ENCODE measurements around the gene ANKAR.
A peak's percentile ranks its signal among the peaks of the same experiment; 100 is the strongest.
"Not testable (repeated sequence)": the region's sequence is repeated elsewhere in the genome, so short reads cannot be mapped to it uniquely, and the experiment has no call there.

Gene ANKAR

DNA sequence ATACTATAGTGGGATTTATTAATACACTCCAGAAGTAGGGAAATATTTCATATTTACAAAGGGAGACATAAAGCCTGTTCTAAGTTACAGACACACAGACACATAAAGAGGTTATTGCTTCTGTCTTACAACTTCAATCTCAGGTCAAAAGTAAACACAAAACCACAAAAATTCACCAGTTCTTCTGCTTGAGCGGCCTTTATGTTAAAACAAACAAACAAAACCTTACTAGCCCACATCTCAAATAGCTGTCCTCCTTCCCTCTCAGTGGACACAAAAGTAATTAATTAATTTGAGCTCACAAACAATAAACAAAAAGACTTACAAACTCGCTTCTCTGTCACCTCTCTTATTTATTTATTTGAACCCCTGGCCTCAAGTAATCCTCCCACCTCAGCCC is 14.7 kb upstream of the ANKAR start:
- DNase-seq (ENCODE audit: low spot score) (no peak), FAIRE-seq (no peak)

DNA sequence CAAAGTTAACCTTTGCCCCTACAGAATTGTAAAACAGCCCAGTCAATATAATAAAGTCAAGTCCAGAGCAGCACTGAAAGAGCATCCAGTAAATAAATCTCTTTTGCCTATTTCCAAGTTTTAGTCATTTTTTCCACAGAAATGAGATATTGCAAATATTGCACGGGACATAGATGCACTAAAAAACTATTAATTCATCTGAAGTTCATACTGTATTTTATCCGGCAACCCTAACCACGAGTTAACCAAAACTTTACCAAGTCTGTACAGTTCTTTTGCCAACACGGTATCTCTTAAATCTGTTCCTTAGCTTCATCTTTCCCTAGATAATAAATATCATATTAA is 13.7 kb upstream of the ANKAR start:
- no peak for FAIRE-seq
- no peak for DNase-seq (ENCODE audit: low spot score)

DNA sequence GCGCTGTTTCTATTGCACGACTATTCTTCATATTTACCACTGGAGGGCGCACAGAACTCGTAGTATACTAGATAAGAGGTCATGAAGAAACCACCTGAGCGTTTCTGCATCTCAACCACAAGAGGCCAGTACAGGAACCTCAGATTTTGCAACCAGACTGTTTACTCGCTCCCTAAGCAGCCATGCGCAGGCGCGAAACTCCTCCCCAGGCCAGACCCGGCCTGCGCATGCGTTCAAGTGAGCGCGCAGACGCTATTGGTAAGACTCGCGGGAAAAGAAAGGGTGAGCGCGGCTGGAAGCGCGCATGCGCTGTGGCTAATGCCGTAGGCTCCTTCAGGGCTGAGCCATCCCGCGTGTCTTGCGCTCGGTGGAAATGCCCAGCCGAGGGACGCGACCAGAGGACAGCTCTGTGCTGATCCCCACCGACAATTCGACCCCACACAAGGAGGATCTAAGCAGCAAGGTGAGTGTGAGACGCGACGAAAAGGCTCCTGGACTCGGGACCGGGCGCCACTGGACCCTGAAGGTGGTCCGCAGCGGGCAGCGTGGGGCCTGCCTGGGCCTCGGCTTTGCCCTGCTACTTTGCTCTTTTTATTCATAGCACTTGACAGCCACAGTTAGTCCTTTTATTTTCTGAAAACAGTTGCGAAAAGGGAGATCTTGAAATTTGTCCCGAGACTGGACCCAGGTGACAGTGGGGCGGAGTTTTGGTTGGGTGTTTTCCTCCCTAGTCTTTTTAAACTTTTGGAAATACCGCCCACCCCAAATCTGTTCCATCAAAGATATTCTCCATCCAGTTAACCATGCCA is 13.1 kb upstream of the ANKAR start, which contains the start of gene ASNSD1:
TSS of gene ASNSD1 (plus strand) at position 312 of the 809 bp plus-strand sequence. CDS start 4,674 bp downstream, outside the sequence.
- FAIRE-seq = peak; percentile 86
- DNase-seq (ENCODE audit: low spot score) = peak; percentile 99

DNA sequence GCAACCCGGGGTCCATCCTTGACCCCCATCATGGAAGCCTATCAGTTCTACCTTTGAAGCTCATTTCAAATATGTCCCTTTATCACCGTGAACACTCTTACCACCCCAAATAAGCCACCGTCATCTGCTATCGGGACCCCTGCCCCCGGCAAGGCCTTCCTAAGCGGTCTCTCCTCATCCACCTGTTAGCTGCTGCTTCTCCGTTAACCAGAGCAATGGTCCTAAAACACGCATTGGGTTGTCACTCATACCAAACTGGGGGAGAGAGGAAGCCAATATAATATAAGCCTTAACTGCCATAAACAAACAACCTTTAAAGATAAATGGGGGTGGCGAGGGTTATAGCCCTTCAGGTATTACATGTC is 12.5 kb upstream of the ANKAR start:
- DNase-seq (ENCODE audit: low spot score) (no peak), FAIRE-seq (no peak)

DNA sequence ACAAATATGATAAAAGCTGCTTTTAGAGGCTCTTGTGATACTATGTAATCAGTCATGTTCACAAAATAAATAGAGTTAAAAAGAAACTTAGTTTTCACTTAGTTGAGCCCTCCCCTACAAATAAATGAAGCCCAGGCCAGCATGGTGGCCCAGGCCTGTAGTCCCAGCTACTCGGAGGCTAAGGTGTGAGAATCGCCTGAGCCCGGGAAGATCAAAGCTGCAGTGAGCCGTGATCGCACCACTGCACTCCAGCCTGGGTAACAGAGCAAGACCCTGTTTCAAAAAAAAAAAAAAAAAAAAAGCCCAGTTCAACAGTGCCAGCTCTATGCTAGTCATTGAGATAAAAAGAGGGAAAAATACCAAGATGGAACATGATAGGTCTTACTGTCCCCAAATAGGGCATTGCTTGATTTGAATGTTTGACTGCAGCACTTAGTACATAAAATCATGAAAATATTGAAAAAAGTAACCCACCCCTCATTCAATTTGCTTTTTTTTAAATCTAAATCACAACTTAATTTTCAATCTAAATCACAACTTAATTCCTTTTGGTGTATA is 11.7 kb upstream of the ANKAR start:
- DNase-seq (ENCODE audit: low spot score) (no peak), FAIRE-seq (no peak)

DNA sequence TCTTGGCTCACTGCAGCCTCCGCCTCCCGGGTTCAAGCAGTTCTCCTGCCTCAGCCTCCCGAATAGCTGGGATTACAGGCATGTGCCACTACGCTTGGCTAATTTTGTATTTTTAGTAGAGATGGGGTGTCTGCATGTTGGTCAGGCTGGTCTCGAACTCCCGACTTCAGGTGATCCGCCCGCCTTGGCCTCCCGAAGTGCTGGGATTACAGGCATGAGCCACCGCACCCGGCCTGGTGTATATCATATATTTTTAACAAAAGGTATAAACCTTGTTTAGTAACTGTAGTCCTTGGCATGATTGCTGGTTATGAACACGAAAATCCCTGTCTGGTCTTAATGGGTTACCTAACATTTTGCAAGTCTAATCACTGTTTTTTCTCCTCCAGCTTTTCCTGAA is 11.2 kb upstream of the ANKAR start:
- DNase-seq (ENCODE audit: low spot score) = not testable (repeated sequence)

DNA sequence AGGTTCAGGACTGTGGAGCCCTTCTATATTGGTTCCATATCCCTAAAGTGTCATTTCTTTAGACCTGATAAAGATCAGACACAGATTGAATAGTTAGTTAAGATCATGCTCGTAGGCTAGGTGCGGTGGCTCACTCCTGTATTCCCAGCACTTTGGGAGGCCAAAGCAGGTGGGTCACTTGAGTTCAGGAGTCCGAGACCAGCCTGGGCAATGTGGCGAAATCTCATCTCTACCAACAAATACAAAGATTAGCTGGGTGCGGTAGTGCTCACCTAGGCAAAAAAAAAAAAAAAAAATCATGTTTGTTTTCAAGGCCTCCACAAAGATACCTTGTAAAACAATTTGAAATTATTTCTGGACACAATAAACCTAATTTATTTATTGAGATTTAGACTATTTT is 4.6 kb upstream of the ANKAR start:
- FAIRE-seq (no peak), DNase-seq (ENCODE audit: low spot score) (no peak)

More for the DNA sequence above, 11.2 kb upstream of the ANKAR start:
- not testable (repeated sequence) for FAIRE-seq

DNA sequence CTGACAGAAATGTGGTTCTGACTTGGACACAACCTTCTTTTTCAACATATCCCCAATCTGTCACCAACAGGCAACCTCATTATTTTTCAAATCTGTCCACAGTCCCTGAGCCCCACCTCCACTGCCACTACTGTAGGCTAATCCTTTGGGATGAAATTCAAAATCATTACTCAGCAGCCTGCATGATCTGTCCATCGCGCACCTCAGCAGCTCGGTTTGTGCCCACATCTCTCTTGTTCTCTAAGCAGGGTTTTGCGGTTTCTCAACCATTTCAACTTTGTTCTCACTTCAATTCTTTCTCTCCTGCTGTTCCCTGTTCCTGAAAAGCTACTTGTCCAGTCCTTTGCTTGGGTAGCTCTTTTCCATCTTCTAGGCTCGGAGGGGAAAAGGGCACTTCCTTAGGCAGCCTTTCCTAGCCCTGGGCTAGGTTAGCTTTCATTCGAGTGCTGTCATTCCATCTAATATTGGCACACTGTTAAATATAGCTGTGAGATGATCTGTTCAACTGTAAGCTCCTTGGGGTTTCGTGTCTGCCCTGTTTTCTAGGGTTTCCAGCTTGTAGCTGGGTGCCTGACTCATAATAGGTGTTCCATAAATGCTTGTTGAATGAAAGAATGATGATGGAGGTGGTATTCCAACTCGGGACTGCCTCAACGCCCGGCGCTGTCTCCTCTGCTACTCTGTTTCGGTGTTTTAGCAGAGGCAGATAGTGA is 653 bp upstream of the ANKAR start:
- FAIRE-seq (no peak), DNase-seq (ENCODE audit: low spot score) (no peak)

DNA sequence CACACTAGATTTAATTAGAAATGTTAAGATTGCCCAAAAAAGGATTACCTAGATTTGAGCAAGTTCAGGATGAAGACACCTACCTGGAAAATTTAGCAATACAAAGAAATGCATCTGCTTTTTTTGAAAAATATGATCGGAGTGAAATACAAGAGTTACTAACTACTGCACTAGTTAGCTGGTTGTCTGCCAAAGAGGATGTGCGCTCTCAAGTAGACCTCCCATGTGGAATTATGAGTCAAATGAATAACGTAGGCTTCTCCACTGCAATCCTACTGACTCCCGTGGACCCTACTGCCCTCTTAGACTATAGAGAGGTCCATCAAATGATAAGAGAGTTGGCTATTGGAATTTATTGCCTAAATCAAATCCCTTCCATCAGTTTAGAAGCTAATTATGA is 2.0 kb downstream of the ANKAR start:
- FAIRE-seq = no peak

DNA sequence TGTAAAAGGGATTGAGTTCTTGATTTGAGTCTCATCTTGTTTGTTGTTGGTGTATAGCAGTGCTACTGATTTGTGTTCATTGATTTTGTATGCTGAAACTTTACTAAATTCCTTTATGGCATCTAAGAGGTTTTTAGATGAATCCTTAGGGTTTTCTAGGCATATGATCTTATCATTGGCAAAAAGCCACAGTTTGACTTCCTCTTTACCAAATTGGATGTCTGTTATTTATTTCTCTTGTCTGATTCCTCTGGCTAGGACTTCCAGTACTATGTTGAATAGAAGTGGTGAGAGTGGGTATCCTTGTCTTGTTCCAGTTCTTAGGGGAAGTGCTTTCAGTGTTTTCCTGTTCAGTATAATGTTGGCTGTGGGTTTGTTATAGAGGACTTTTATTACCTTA is 4.8 kb downstream of the ANKAR start:
- DNase-seq (ENCODE audit: low spot score) (no peak), FAIRE-seq (no peak)

More for the DNA sequence above, 2.0 kb downstream of the ANKAR start:
- no peak for DNase-seq (ENCODE audit: low spot score)

DNA sequence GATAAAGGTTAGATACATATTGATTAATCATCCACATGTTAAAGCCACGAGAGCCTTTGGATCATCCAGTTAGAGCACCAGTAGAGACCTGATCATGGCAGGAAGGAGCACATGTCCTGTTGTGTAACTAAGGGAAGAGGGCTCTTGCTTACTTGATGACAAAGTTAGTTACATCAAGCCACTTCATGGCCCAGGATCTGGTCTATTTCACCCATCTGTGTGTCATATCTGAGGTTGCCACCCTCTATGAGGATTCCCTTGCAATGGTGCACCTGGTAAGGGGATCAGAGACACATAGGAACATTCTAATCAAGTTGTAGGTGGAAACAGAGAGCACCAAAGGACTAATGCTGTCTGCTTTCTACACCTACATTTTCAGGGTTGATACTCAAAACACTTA is 6.7 kb downstream of the ANKAR start:
- FAIRE-seq = no peak

DNA sequence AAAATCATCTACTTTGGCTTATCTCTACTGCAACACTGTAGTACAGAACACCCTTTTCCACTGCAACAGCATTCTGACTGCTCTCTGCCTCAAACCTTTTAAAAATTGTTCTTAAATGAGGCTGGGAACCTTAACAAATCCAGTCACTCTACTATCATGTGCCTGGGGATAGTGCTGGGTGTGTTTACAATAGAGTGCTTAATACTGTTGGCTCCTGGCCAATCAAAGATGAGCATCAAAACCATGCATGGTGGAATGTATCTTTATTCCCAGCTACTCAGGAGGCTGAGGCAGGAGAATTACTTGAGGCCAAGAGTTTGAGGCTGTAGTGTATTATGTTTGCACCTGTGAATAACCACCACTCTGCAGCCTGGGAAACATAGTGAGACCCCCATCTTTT is 7.4 kb downstream of the ANKAR start:
- DNase-seq (ENCODE audit: low spot score) (no peak), FAIRE-seq (no peak)

More for the DNA sequence above, 6.7 kb downstream of the ANKAR start:
- DNase-seq (ENCODE audit: low spot score) = no peak

DNA sequence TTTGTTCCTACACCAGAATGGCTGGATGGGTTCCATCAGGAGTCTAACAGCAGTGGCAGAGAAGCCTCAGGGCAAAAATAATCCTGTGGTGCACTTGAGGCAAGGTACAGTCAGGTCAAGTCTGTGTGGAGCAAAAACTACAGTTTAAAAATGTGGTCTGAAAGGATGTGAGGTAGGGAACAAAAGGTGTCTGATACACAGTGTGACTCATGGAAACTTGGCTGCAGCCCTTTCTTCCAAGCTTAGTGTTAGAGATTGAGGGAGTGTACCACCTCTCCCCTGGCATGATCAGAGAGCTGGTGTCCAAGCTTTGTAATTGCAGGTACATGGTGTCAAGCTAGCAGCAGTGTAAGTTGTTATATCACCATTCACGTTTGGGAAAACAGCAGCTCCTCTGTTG is 8.9 kb downstream of the ANKAR start:
- peak; percentile 13 for DNase-seq (ENCODE audit: low spot score)
- FAIRE-seq = no peak

DNA sequence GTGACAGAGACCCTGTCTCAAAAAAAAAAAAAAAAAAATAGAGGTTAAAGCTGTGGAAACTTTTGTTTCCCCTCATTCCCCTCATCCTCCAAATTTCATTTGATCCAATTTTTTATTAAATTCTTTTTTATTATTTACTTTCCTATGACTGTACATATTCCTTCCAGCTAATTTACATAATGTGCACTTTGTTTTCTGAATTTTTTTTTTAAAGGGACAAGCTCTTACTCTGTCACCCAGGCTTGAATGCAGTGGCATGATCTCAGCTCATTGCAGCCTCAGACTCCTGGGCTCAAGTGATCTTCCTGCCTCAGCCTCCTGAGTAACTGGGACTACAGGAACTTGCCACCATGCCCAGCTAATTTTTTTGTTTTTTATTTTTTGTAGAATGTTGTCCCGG is 10.3 kb downstream of the ANKAR start:
- DNase-seq (ENCODE audit: low spot score) (no peak), FAIRE-seq (no peak)

DNA sequence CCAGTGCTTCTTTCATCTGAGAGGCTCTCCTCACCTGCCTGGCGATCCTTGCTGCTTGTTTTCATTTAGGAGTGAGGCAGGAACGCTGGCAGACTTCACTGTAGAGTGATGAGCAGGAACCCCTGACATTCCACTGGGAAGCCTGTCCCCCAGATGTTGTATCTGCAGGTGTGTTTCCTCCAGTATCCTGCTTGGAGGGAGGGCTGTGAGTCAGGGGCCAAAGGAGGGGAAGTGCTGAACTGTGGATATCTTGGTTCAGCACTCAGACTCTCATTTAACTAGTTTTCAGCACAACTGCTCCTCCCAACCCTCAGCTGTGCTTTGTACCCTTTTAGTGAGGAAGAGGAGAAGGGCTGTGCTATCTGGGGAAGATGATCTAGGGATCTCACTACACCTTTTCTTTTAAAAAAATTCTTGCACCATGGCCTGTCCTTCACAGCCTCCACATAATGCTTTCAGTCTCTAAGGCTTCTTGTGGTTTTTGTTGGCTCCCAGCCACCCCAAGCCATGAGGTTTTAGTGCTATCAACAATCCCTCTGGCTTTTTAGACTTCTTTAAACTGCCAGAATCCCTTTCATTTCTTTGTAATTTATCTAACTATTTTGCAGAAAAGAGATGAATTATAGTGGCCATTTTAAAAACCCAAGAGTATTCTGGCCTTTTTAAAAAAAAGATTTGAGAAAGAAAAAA is 11.2 kb downstream of the ANKAR start:
- peak; percentile 40 for DNase-seq (ENCODE audit: low spot score)

DNA sequence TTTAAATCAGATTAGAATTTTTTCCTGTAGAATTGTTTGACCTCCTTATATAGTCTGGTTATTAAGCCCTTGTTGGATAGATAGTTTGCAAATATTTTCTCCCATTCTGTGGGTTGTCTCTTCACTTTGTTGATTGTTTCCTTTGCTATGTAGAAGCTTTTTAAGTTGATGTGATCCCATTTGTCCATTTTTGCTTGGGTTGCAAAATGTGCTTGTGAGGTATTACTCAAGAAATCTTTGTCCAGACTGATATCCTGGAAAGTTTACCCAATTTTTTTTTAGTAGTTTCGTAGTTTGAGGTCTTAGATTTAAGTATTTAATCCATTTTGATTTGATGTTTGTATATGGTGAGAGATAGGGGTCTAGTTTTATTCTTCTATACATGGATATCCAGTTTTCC is 13.3 kb downstream of the ANKAR start:
- not testable (repeated sequence) for FAIRE-seq; DNase-seq (ENCODE audit: low spot score)

More for the DNA sequence above, 11.2 kb downstream of the ANKAR start:
- FAIRE-seq = no peak

DNA sequence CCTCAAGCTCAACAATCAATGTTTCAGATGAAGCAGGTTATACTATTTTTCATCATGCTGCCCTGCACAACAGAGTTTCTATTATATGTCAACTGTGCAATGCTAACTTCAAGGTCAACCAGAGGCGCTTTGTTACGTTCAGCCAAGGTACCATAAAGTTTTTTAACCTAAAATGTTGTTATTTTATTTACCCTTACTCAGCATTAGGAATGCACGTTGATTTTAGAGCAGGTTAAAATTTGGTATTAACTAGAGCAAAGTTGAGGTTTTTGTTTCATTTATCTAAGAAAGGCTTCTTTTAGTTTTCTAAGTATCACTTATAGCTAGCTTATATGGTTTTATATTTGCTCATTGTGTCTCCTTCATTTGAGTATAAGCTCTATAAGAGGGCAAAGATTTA is 21.8 kb downstream of the ANKAR start:
- FAIRE-seq = no peak
- DNase-seq (ENCODE audit: low spot score) = no peak

DNA sequence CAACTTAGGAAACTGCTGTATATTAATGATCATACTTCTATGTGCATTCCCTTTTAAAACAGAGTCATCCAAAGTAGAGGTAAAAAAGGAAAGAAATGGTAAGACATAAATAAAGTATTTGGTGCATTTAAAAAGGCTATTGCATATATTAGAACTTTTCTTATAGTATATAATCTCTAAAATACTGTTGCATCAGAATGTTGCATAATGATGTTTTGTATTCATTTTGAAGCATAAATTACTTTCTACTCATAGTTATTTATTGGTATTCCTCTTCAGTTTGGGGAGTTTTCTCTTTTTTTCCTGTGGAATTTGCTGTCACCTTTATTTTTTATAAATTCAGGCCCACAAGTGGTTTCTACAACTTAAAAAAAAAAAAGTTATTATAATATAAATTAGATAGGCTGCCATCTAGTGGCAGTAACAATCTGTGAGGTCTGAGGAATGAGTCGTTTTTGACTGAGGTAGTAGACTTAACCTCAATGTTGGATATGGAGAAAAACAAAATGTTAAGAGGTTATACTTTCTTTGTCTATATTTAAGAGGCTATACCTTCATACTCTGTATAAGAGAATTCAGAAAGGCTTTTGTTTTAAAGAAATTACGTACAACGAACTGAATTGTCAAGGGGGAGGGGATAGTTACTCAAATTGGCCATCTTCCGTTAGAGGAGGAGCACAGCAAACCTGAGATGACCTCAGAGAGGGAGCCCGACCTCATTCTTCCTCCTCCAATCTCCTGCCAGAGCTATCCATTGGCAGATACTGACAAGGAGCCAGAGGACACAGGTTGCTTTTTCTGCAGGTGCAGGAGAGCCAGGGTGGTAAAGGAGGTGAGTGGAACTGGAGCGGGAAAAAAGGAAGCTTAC is 23.8 kb downstream of the ANKAR start:
- DNase-seq (ENCODE audit: low spot score) (peak; percentile 12), FAIRE-seq (no peak)

DNA sequence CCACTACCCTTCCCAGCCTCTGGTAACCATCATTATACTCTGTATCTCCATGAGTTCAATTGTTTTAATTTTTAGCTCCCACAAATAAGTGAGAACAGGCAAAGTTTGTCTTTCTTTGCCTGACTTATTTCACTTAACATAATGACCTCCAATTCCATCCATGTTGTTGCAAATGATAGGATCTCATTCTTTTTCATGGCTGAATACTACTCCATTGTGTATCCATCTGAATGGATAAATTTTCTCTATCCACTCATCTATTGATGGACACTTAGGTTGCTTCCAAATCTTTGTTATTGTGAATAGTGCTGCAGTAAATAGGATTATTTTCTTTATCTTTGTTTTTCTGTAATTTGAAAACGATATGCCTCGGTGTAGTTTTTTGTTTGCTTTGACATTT is 26.2 kb downstream of the ANKAR start:
- FAIRE-seq (no peak), DNase-seq (ENCODE audit: low spot score) (no peak)

DNA sequence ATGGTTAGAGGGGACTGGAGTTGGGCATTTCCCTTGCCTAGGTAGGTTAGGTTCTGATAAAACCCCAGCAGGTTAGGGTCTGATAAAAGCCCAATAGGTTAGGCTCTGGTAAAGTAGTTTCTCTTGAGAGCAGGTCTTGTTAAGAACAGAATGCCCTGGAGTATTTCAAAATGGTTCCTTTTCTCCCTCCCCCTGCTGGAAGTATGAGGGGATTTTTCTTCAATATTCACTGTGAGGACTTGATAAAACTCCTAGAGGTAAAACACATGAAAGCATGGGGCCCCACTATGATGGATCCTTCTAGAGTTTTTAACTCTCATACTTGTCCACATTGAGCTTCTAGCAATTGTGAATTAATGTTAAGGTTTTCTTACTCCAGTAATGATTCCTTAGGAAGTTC is 27.6 kb downstream of the ANKAR start:
- FAIRE-seq = no peak
- no peak for DNase-seq (ENCODE audit: low spot score)
